Endodermal cell (in vitro differentiated cells): ENCODE results near the gene ODAD4. TPM values are rescaled to one million over a fixed set of nuclear protein-coding genes. Genes with fewer than 3 reads are reported as not detected.

Source experiments
- DNase-seq: peaks from one replicate; pipeline ENCODE4 v3.0.0-alpha.2; 2017
- H3K27ac ChIP-seq: 2 replicates; pipeline ENCODE4 v1.5.1; 2013; ENCODE audit warnings: mild to moderate bottlenecking, low read depth, low read length, moderate library complexity
- H3K27me3 ChIP-seq: 2 replicates; pipeline ENCODE4 v1.6.1; 2013; ENCODE audit warnings: mild to moderate bottlenecking, low read length, moderate library complexity; ENCODE audit not compliant: insufficient read depth, control insufficient read depth, poor library complexity, severe bottlenecking
- H3K36me3 ChIP-seq: 2 replicates; pipeline ENCODE4 v1.7.0; 2013; ENCODE audit warnings: mild to moderate bottlenecking, low read length, moderate library complexity; ENCODE audit not compliant: control insufficient read depth, insufficient read depth
- H3K4me1 ChIP-seq: one replicate; pipeline ENCODE4 v1.7.0; 2013; ENCODE audit warnings: low read length; ENCODE audit not compliant: control insufficient read depth, insufficient read depth
- H3K4me3 ChIP-seq: 2 replicates; pipeline ENCODE4 v1.5.1; 2013; ENCODE audit warnings: mild to moderate bottlenecking, low read length, moderate library complexity
- H3K9ac ChIP-seq: 2 replicates; pipeline ENCODE4 v1.6.1; 2013; ENCODE audit warnings: mild to moderate bottlenecking, low read length, moderate library complexity; ENCODE audit not compliant: poor library complexity, severe bottlenecking; ENCODE audit errors: extremely low read depth
- H3K9me3 ChIP-seq: 2 replicates; pipeline ENCODE4 v1.6.1; 2013; ENCODE audit warnings: mild to moderate bottlenecking, low read length, moderate library complexity; ENCODE audit not compliant: control insufficient read depth
- H3K27ac Mint-ChIP-seq: 2 replicates; pipeline ENCODE4 v1.8.0; 2020; ENCODE audit warnings: mixed read lengths
- H3K27me3 Mint-ChIP-seq: 2 replicates; pipeline ENCODE4 v1.8.0; 2021; ENCODE audit warnings: mild to moderate bottlenecking, mixed read lengths; ENCODE audit not compliant: insufficient read depth
- H3K36me3 Mint-ChIP-seq: 2 replicates; pipeline ENCODE4 v1.8.0; 2020; ENCODE audit warnings: low read depth, mixed read lengths
- H3K4me1 Mint-ChIP-seq: 2 replicates; pipeline ENCODE4 v1.8.0; 2020; ENCODE audit warnings: mixed read lengths
- H3K4me3 Mint-ChIP-seq: 2 replicates; pipeline ENCODE4 v1.8.0; 2020; ENCODE audit warnings: mild to moderate bottlenecking, moderate library complexity, mixed read lengths
- H3K9me3 Mint-ChIP-seq: 2 replicates; pipeline ENCODE4 v1.8.0; 2020; ENCODE audit warnings: mild to moderate bottlenecking, mixed read lengths
- WGBS, 2 experiments: methylation state at CpG; one replicate each; pipeline versions ENCODE4 v1.1.5 to v1.1.7; 2013; ENCODE audit warnings: missing lambda C conversion rate in 2 of 2, mixed read lengths in 1 of 2; ENCODE audit not compliant: insufficient coverage in 1 of 2, insufficient read length in 1 of 2; 5-methylcytosine and 5-hydroxymethylcytosine counted together
- total RNA-seq, 2 donors: library from RNA; stranded (reverse); fragmentation: NEBNext Ultra II Directional in 1 of 2; extraction: Animal tissue kit (Norgen Biotek cat#: 25700) in 1 of 2; gene quantifications; 2 replicates in 1 of 2; 3 replicates in 1 of 2; pipeline ENCODE4 v1.2.1, GENCODE V29; 2021
- TF ChIP-seq, protein P1 (sequence below): fragments of 200-600 bp; sonication (generic); conservative IDR thresholded peaks from 2 replicates; pipeline ENCODE4 v1.5.0; 2021; ENCODE audit warnings: antibody characterized with exemption, mild to moderate bottlenecking

The ODAD4 gene
- total RNA-seq, 2 donors from 2014 or later, result 3.9 to 4.7 TPM

DNA sequence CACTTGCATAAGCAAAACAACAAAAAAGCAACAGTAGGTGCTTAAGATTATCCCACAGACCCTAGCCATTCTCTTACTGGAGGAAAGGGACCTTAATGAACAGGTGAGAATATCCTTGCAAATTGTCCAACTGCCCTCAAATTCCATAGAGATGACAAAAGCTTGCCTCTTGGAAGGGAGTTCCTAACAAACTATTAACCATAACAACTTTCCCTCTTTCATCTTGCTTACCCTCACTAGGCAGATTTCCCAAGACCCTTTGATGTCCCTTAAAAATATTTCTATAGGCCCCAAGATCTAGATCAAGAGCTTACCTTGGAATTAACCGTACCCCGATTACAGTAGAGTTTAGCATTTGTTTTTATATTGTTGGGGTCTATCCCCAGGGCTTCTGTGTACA lies 58.0 kb downstream of the ODAD4 start:
- no peak overlapping the region for H3K9ac ChIP-seq
- Mint-ChIP-seq H3K4me3 (no peak overlapping the region), H3K4me1 (no peaks in the 10 kb centered on the region), H3K36me3 (peaks cover 91% of the 10 kb centered on the region), H3K9me3 (no peaks in the 10 kb centered on the region), H3K27me3 (no peaks in the 10 kb centered on the region), H3K27ac (no peak overlapping the region)
- no peak for DNase-seq
- H3K4me3 ChIP-seq, result no peak overlapping the region
- 90 to 100% methylated on average over 2 of the region's 2 CpGs for WGBS, 2 experiments
- no peak overlapping the region for H3K27ac ChIP-seq
- TF ChIP-seq, protein P1, sequence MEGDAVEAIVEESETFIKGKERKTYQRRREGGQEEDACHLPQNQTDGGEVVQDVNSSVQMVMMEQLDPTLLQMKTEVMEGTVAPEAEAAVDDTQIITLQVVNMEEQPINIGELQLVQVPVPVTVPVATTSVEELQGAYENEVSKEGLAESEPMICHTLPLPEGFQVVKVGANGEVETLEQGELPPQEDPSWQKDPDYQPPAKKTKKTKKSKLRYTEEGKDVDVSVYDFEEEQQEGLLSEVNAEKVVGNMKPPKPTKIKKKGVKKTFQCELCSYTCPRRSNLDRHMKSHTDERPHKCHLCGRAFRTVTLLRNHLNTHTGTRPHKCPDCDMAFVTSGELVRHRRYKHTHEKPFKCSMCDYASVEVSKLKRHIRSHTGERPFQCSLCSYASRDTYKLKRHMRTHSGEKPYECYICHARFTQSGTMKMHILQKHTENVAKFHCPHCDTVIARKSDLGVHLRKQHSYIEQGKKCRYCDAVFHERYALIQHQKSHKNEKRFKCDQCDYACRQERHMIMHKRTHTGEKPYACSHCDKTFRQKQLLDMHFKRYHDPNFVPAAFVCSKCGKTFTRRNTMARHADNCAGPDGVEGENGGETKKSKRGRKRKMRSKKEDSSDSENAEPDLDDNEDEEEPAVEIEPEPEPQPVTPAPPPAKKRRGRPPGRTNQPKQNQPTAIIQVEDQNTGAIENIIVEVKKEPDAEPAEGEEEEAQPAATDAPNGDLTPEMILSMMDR, result no peak
- peaks cover 93% of the 10 kb centered on the region for H3K36me3 ChIP-seq
- no peaks in the 10 kb centered on the region for H3K9me3 ChIP-seq
- H3K27me3 ChIP-seq, result no peaks in the 10 kb centered on the region
- no peaks in the 10 kb centered on the region for H3K4me1 ChIP-seq

DNA sequence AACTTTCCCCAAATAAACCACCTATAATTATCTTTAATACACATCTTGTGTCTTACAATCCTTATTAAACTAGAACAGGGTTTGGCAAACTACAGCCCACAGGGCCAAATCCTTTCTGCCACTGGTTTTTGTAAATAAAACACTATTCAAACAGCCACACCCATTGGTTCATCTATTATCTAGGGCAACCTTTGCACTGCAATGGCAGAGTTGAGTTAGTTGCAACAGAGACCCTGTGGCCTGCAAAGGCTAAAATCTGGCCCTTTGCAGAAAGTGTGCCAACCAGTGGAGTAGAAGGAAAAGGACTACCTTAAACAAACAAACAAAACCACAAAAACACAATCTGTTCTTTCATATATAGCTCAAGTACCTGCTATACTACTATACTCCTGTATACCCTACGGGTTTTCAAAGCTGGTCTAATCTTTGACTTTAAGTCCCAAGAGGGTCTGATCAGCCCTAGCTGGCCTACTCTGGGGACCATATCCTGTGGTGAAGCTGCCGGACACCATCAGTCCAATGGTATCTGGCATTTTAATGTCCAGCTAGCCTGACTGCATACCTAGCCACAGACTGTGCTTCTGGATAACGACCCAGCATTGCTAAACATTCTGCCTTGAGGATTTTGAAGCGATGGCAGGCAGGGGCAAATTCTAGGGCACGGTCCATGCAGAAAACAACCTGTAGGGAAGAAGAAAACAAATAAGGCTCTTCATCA lies 59.4 kb downstream of the ODAD4 start:
- no peak overlapping the region for H3K4me3 Mint-ChIP-seq
- no peaks in the 10 kb centered on the region for H3K9me3 Mint-ChIP-seq
- H3K36me3 Mint-ChIP-seq, result peaks cover 93% of the 10 kb centered on the region
- H3K27ac ChIP-seq, result no peak overlapping the region
- no peaks in the 10 kb centered on the region for H3K27me3 ChIP-seq
- no peak for DNase-seq
- TF ChIP-seq, protein P1, result no peak
- no peak overlapping the region for H3K27ac Mint-ChIP-seq
- no peaks in the 10 kb centered on the region for H3K4me1 ChIP-seq
- H3K9ac ChIP-seq, result no peak overlapping the region
- peaks cover 91% of the 10 kb centered on the region for H3K36me3 ChIP-seq
- 84 to 87% methylated on average over 5 of the region's 5 CpGs for WGBS, 2 experiments
- no peak overlapping the region for H3K4me3 ChIP-seq
- no peaks in the 10 kb centered on the region for H3K9me3 ChIP-seq
- H3K27me3 Mint-ChIP-seq, result no peaks in the 10 kb centered on the region
- no peaks in the 10 kb centered on the region for H3K4me1 Mint-ChIP-seq

DNA sequence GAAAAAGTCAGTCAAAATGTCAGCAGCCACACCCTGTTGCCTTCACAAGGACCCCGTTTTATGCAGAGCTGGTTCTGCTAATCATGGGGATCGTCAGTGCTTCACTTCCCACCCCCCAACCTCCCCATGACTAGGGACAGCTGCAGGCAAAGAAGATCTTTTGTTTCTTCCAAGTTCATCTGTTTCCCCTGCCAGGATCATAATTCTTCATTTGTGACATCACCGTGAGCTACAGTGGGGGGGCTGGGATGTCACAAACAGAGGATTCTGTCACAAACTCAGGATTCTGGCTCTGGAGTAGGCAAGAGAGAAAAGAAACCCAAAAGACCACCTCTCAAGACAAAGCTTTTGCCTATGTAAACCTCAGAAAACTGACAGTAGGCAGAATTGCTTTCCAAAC lies 62.2 kb downstream of the ODAD4 start:
- Histone ChIP-seq H3K27me3 (no peaks in the 10 kb centered on the region), H3K9ac (no peak overlapping the region), H3K9me3 (no peaks in the 10 kb centered on the region), H3K27ac (no peak overlapping the region), H3K4me3 (no peak overlapping the region), H3K4me1 (no peaks in the 10 kb centered on the region), H3K36me3 (peaks cover 92% of the 10 kb centered on the region)
- Mint-ChIP-seq H3K36me3 (peaks cover 88% of the 10 kb centered on the region), H3K4me1 (no peaks in the 10 kb centered on the region), H3K4me3 (no peak overlapping the region), H3K27ac (no peak overlapping the region), H3K9me3 (no peaks in the 10 kb centered on the region), H3K27me3 (no peaks in the 10 kb centered on the region)
- no peak for DNase-seq
- WGBS, 2 experiments, result 92 to 100% methylated on average over 2 to 3 of the region's 3 CpGs
- TF ChIP-seq, protein P1, result no peak
